Liver (tissue), 2 donors: ENCODE results near the gene EXOC1L.

Source experiments
- CTCF ChIP-seq: fragments of 150-350 bp; IDR thresholded peaks from 2 replicates; pipeline ENCODE4 v1.5.1; 2017; ENCODE audit warnings: improper control_type of control experiment, low read depth, low read length; ENCODE audit not compliant: missing input control
- YY1 ChIP-seq: IDR thresholded peaks from 2 replicates; pipeline ENCODE4 v1.6.1; 2016; ENCODE audit warnings: antibody characterized with exemption, mild to moderate bottlenecking
- donor health status: healthy.

- TF ChIP-seq YY1 (no peak), CTCF (no peak)
These were observed 56.8 kb downstream of the EXOC1L start for GRCh38 chr4:55876387-55876786.
